A172 (cell line): ENCODE data around the gene ATXN1. TPM values are rescaled to one million over a fixed set of nuclear protein-coding genes. Genes with fewer than 3 reads are reported as not detected.

Experiments used
- DNase-seq: peaks from one replicate; pipeline ENCODE4 v3.0.0-alpha.2; 2015; ENCODE audit warnings: low spot score
- total RNA-seq: library from RNA; depleted of rRNA; stranded (reverse); fragments of >200 nt; shearing (Covaris generic); gene quantifications from 2 replicates; pipeline ENCODE4 v1.2.3, GENCODE V29; 2014

Gene ATXN1
- total RNA-seq, 1 experiment from 2014 or later = 12.4 TPM

GRCh38 chr6:16314296-16314695, 447.0 kb downstream of the ATXN1 start:
- no peak for DNase-seq

- DNase-seq = no peak
Measured at GRCh38 chr6:16313732-16314131, 447.5 kb downstream of the ATXN1 start.

- no peak for DNase-seq
Measured at GRCh38 chr6:16311763-16312162, 449.5 kb downstream of the ATXN1 start.

GRCh38 chr6:16306334-16306733, 454.9 kb downstream of the ATXN1 start:
- no peak for DNase-seq

- DNase-seq = no peak
Measured at GRCh38 chr6:16305788-16306187, 455.5 kb downstream of the ATXN1 start.

- DNase-seq = no peak
Measured at GRCh38 chr6:16305246-16305725, 456.0 kb downstream of the ATXN1 start.

GRCh38 chr6:16302721-16303552, 458.3 kb downstream of the ATXN1 start:
- no peak for DNase-seq

- DNase-seq = no peak
Measured at GRCh38 chr6:16301511-16301910, 459.7 kb downstream of the ATXN1 start.

- DNase-seq = no peak
Measured at GRCh38 chr6:16299861-16300260, 461.4 kb downstream of the ATXN1 start.

- DNase-seq = no peak
Measured at GRCh38 chr6:16296061-16296670, 465.1 kb downstream of the ATXN1 start.

- no peak for DNase-seq
Measured at GRCh38 chr6:16295471-16295870, 465.8 kb downstream of the ATXN1 start.

- no peak for DNase-seq
Measured at GRCh38 chr6:16295060-16295459, 466.2 kb downstream of the ATXN1 start.

GRCh38 chr6:16294371-16294770, 466.9 kb downstream of the ATXN1 start:
- no peak for DNase-seq

- DNase-seq = no peak
Measured at GRCh38 chr6:16292942-16293341, 468.3 kb downstream of the ATXN1 start.

- no peak for DNase-seq
Measured at GRCh38 chr6:16292432-16292831, 468.8 kb downstream of the ATXN1 start.

GRCh38 chr6:16291739-16292138, 469.5 kb downstream of the ATXN1 start:
- DNase-seq = no peak

GRCh38 chr6:16288163-16288562, 473.1 kb downstream of the ATXN1 start:
- no peak for DNase-seq

GRCh38 chr6:16286151-16286522, 475.1 kb downstream of the ATXN1 start:
- DNase-seq = no peak

- no peak for DNase-seq
Measured at GRCh38 chr6:16285467-16286150, 475.7 kb downstream of the ATXN1 start.

GRCh38 chr6:16284472-16284871, 476.8 kb downstream of the ATXN1 start:
- DNase-seq = no peak

- DNase-seq = no peak
Measured at GRCh38 chr6:16282370-16282769, 478.9 kb downstream of the ATXN1 start.

- no peak for DNase-seq
Measured at GRCh38 chr6:16279243-16279642, 482.0 kb downstream of the ATXN1 start.

GRCh38 chr6:16278750-16279149, 482.5 kb downstream of the ATXN1 start:
- DNase-seq = no peak
